Mesothelial cell of epicardium (in vitro differentiated cells): ENCODE data around the gene STOX1. TPM values are rescaled to one million over a fixed set of nuclear protein-coding genes. Genes with fewer than 3 reads are reported as not detected.
"Not testable (repeated sequence)": the region's sequence is repeated elsewhere in the genome, so short reads cannot be mapped to it uniquely, and the experiment has no call there.

Source experiments
- DNase-seq, 2 experiments: peaks; one replicate each; pipeline ENCODE4 v3.0.0; 2021; ENCODE audit warnings: low spot score in 2 of 2; ENCODE audit not compliant: unreplicated experiment in 2 of 2
- H3K27ac Mint-ChIP-seq: 2 replicates; pipeline ENCODE4 v1.8.0; 2021; ENCODE audit warnings: mixed read lengths
- H3K27me3 Mint-ChIP-seq: 2 replicates; pipeline ENCODE4 v1.8.0; 2021; ENCODE audit warnings: low read depth, mixed read lengths
- H3K36me3 Mint-ChIP-seq: 2 replicates; pipeline ENCODE4 v1.8.0; 2021; ENCODE audit warnings: mixed read lengths
- H3K4me1 Mint-ChIP-seq: 2 replicates; pipeline ENCODE4 v1.8.0; 2021; ENCODE audit warnings: mixed read lengths
- H3K4me3 Mint-ChIP-seq: 2 replicates; pipeline ENCODE4 v1.8.0; 2021; ENCODE audit warnings: mild to moderate bottlenecking, moderate library complexity, mixed read lengths
- H3K9me3 Mint-ChIP-seq: 2 replicates; pipeline ENCODE4 v1.8.0; 2021; ENCODE audit warnings: mixed read lengths
- CTCF ChIP-seq: fragments of 200-600 bp; sonication (generic); IDR thresholded peaks from one replicate; pipeline ENCODE4 v1.5.0; 2021; ENCODE audit warnings: antibody characterized with exemption; ENCODE audit not compliant: unreplicated experiment
- total RNA-seq: library from RNA; stranded (reverse); gene quantifications from 3 replicates; pipeline ENCODE4 v1.2.1, GENCODE V29; 2021

STOX1 gene
- total RNA-seq, 1 donor from 2014 or later: 2.5 TPM

DNA sequence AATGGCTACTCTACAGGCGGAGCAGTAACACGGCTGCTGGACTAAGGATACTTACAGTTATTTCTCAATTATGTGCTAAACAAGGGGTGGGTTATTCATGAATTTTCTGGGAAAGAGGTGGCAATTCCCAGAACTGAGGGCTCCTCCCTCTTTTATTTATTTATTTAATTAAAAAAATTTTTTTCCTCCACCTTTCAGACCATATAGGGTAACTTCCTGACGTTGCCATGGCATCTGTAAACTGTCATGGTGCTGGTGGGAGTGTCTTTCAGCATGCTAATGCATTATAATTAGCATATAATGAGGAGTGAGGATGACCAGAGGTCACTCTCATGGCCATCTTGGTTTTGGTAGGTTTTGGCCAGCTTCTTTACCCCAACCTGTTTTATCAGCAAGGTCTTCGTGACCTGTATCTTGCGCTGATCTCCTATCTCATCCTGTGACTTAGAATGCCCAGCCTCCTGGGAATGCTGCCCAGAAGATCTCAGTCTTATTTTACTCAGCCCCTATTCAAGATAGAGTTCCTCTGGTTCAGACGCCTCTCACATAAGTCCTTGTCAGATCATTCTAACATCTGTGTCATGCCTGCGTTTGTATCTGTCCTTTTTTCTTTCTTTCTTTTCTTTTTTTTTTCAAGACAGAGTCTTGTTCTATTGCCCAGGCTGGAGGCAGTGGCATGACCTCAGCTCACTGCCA is 15.9 kb upstream of the STOX1 start:
- H3K27ac Mint-ChIP-seq: no peak overlapping the region
- no peaks in the 10 kb centered on the region for H3K9me3 Mint-ChIP-seq
- H3K4me1 Mint-ChIP-seq: no peaks in the 10 kb centered on the region
- H3K36me3 Mint-ChIP-seq: no peaks in the 10 kb centered on the region
- no peaks in the 10 kb centered on the region for H3K27me3 Mint-ChIP-seq
- DNase-seq: no peak
- no peak overlapping the region for H3K4me3 Mint-ChIP-seq
- TF ChIP-seq CTCF: no peak

- DNase-seq: no peak
- H3K27ac Mint-ChIP-seq: no peak overlapping the region
- H3K27me3 Mint-ChIP-seq: no peaks in the 10 kb centered on the region
- peaks cover 4% of the 10 kb centered on the region for H3K4me1 Mint-ChIP-seq
- H3K9me3 Mint-ChIP-seq: no peaks in the 10 kb centered on the region
- H3K4me3 Mint-ChIP-seq: no peak overlapping the region
- no peak for TF ChIP-seq CTCF
- no peaks in the 10 kb centered on the region for H3K36me3 Mint-ChIP-seq
These were observed 14.9 kb upstream of the STOX1 start for GRCh38 chr10:68812420-68812819.

DNA sequence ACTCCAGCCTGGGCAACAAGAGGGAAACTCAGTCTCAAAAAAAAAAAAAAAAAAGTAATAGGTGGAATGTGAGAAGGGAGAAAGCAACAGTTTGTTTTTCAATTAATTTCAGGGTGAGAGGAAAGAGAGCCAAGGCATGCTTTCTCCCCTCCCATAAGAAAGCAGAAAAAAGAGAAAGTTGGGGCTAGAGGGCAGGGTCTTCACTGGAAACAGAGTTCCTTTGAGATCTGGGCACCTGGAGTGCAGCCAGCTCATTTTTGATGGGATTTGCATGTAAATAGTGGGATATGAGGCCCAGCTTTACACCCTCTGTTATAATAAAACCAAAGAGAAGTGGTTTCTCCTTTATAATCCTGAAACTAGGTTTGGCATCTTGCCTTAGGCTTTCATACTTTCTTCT is 13.8 kb upstream of the STOX1 start:
- Mint-ChIP-seq H3K4me3 (no peak overlapping the region), H3K27me3 (no peaks in the 10 kb centered on the region), H3K4me1 (peaks cover 4% of the 10 kb centered on the region), H3K36me3 (no peaks in the 10 kb centered on the region), H3K9me3 (no peaks in the 10 kb centered on the region), H3K27ac (no peak overlapping the region)
- no peak for DNase-seq
- no peak for TF ChIP-seq CTCF

DNA sequence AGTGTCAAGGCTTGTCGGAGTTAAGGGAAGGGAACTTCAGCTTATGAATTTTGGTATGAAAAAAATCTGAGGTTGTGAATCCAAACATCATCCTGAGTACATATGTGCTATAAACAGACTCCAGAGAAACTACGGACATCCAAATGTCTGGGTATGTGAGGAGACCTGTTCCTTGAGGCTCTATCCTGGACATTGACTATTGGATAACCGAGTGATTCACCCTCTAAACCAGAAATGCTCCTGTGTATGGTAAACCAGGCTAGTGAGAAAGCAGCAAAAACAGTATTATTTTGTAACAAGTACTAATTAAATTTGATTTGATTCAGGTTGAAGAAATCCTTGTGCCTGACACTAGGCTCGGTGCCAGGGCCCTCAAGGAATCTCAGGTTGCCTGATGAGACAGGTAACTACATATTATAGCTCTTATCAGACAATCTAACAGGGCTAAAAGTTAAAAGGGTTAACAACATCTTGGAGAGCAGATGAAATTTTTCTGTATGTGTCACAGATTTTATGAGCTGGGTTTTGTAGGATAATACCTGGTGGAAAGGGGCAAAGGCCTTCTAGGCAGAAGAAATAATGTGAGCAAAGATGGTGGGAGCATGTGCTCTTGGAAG is 10.4 kb upstream of the STOX1 start:
- Mint-ChIP-seq H3K36me3 (no peaks in the 10 kb centered on the region), H3K9me3 (no peaks in the 10 kb centered on the region), H3K27ac (no peak overlapping the region), H3K4me1 (peaks cover 4% of the 10 kb centered on the region), H3K4me3 (no peak overlapping the region), H3K27me3 (no peaks in the 10 kb centered on the region)
- no peak for TF ChIP-seq CTCF
- DNase-seq: no peak

DNA sequence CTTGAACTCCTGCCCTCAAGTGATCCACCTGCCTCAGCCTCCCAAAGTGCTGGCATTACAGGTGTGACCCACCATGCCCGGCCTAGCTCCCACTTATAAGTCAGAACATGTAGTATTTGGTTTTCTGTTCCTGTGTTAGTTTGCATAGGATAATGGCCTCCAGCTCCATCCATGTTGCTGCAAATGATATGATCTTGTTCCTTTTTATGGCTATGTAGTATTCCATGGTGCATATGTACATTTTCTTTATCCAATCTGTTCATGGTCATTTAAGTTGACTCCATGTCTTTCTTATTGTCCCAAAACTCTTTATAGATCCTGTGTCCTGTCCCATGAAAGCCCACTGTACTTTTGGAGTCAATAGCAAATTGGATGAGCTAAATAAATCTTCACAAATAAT is 7.0 kb upstream of the STOX1 start:
- DNase-seq, H3K4me3 Mint-ChIP-seq, H3K4me1 Mint-ChIP-seq, H3K27ac Mint-ChIP-seq, H3K27me3 Mint-ChIP-seq, H3K9me3 Mint-ChIP-seq, H3K36me3 Mint-ChIP-seq: not testable (repeated sequence)

DNA sequence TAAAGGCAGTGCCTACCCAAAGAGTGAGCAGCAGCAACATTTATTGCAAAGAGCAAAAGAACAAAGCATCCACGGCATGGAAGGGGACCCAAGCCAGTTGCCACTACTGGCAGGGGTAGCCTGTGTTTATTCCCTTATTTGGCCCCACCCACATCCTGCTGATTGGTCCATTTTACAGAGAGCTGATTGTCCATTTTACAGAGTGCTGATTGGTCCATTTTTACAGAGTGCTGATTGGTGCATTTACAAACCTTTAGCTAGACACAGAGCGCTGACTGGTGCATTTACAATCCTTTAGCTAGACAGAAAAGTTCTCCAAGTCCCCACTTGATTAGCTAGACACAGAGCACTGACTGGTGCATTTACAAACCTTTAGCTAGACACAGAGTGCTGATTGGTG is 4.7 kb upstream of the STOX1 start:
- H3K36me3 Mint-ChIP-seq, H3K27ac Mint-ChIP-seq: not testable (repeated sequence)

DNA sequence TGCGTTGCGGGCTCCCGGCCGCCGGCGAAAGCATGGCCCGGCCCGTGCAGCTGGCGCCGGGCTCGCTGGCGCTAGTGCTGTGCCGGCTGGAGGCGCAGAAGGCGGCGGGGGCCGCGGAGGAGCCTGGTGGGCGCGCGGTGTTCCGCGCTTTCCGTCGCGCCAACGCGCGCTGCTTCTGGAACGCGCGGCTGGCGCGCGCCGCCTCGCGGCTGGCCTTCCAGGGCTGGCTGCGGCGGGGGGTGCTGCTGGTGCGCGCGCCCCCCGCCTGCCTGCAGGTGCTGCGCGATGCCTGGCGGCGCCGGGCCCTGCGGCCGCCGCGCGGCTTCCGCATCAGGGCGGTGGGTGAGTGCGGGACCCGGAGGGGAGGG is 245 bp downstream of the STOX1 start:
- not testable (repeated sequence) for H3K4me3 Mint-ChIP-seq

More for the DNA sequence above, 4.7 kb upstream of the STOX1 start:
- DNase-seq, H3K9me3 Mint-ChIP-seq, H3K4me3 Mint-ChIP-seq, H3K4me1 Mint-ChIP-seq, H3K27me3 Mint-ChIP-seq: not testable (repeated sequence)

GRCh38 chr10:68828083-68828601 is 811 bp downstream of the STOX1 start:
- not testable (repeated sequence) for H3K27ac Mint-ChIP-seq, H3K27me3 Mint-ChIP-seq
- DNase-seq: peak in 1 of 2 experiments; percentile 40

More for the DNA sequence above, 245 bp downstream of the STOX1 start:
- not testable (repeated sequence) for H3K27me3 Mint-ChIP-seq, H3K9me3 Mint-ChIP-seq, H3K36me3 Mint-ChIP-seq, DNase-seq, H3K27ac Mint-ChIP-seq, H3K4me1 Mint-ChIP-seq

More at GRCh38 chr10:68828083-68828601, 811 bp downstream of the STOX1 start:
- H3K9me3 Mint-ChIP-seq, H3K4me1 Mint-ChIP-seq, H3K36me3 Mint-ChIP-seq: not testable (repeated sequence)
- peak overlapping the region; percentile 52 for H3K4me3 Mint-ChIP-seq
